RWPE1 (cell line): Measurements from ENCODE around the gene RABGAP1.

Source experiments
- CTCF ChIA-PET: fragments of 350-600 bp; sonication (Branson Sonifier 250); formaldehyde crosslinking; extraction: SDS; loops from one replicate; lab custom pipeline; 2021; lab: Yijun Ruan, JAX
- POLR2A ChIA-PET: fragments of 400-600 bp; formaldehyde crosslinking; extraction: SDS; loops from one replicate; lab custom pipeline; 2020; ENCODE audit warnings: antibody characterized with exemption; ENCODE audit not compliant: low non-redundant PET; lab: Yijun Ruan, JAX
- DNase-seq: peaks from one replicate; pipeline ENCODE4 v3.0.0; 2012; ENCODE audit warnings: low spot score
- H3K27ac ChIP-seq: fragments of 450-650 bp; 2 replicates; pipeline ENCODE4 v1.5.1; 2017
- CTCF ChIP-seq: fragments of 450-650 bp; conservative IDR thresholded peaks from 2 replicates; pipeline ENCODE4 v1.5.1; 2017; ENCODE audit warnings: low read depth, mild to moderate bottlenecking

RABGAP1 gene

DNA sequence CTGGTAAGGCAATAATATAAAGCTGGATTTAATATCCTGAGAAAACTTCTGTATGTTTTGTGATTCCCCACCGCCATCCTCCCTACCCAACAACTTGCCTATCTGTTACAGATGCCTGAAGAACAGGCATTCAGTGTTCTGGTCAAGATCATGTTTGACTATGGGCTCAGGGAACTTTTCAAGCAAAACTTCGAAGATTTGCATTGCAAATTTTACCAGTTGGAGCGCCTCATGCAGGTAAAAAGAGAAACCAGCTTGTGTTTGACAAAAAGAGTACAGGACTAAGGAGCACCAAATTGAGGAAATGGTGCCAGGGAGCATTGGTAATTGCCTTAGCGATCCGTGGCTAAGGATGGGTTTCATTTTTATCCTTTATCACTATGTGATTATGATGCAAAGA, 132.6 kb downstream of the RABGAP1 start:
- no peak overlapping the region for H3K27ac ChIP-seq
- DNase-seq = no peak
- ChIA-PET POLR2A (no interaction called here), CTCF (interaction anchor here (0.6 to 0.9 kb wide), 4 partner anchors 85 to 278 kb away, joined by 3 to 4 read pairs (median 3); no protein-coding TSS in a partner anchor)
- TF ChIP-seq CTCF = no peak

- H3K27ac ChIP-seq = no peak overlapping the region
- no peak for TF ChIP-seq CTCF
- DNase-seq = no peak
- POLR2A ChIA-PET = no interaction called here
- CTCF ChIA-PET = interaction anchor here (0.6 to 0.9 kb wide), 6 partner anchors 40 to 280 kb away, joined by 3 to 7 read pairs (median 3); no protein-coding TSS in a partner anchor
Measured at GRCh38 chr9:123073991-123074422, 133.2 kb downstream of the RABGAP1 start.

DNA sequence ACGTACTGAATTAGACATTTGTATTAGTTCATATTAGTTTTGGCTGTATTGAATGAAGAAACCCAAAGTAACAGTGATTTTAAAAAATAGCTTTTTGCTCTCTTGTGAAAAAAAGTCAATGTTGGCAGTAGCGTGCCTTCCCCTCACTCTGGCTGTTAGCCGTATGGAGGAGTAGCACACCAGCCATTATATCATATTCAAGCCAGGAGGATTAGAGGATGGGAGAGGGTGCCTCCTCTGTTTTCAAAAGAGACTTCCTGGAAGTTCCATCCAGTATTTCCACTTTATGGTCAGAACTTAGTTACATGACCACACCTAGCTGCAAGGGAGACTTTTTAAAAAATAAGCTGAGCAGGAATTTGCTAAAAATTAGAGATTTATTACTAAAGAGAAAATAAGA, 133.8 kb downstream of the RABGAP1 start:
- ChIA-PET POLR2A (no interaction called here), CTCF (interaction anchor here (0.7 kb wide), 1 partner anchor 41 kb away, joined by 3 read pairs; no protein-coding TSS in a partner anchor)
- DNase-seq = no peak
- no peak for TF ChIP-seq CTCF
- no peak overlapping the region for H3K27ac ChIP-seq

DNA sequence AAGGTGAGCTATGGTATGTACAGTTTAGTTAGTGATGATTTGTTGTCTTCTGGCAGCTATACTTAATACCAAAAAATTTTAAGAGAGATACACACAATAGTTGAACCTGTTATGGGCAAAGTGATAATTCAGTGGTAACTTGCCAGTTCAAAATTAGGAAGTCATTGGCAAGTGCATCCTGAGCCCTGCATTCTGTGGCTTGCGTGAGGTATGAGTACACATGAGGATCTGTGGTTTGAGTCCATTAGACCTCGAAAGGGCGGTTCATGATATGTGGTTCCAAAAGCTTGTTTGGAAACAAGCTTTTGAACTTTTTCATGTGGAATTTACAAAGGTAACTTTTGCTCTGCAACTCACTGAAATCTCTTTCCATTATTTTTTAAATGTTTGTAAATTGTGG, 139.6 kb downstream of the RABGAP1 start:
- no peak overlapping the region for H3K27ac ChIP-seq
- ChIA-PET POLR2A (no interaction called here), CTCF (interaction anchor here (3.0 kb wide), 1 partner anchor 269 kb away, joined by 16 read pairs; no protein-coding TSS in a partner anchor)
- no peak for DNase-seq
- no peak for TF ChIP-seq CTCF

- ChIA-PET CTCF (interaction anchor here (0.6 to 1.8 kb wide), 5 partner anchors 81 to 1004 kb away, joined by 3 to 10 read pairs (median 3); no protein-coding TSS in a partner anchor), POLR2A (no interaction called here)
- DNase-seq = peak; percentile 34
- no peak overlapping the region for H3K27ac ChIP-seq
- peak; percentile 56 for TF ChIP-seq CTCF
Measured at GRCh38 chr9:123081824-123082223, 141.0 kb downstream of the RABGAP1 start.

- no peak for TF ChIP-seq CTCF
- DNase-seq = no peak
- ChIA-PET POLR2A (no interaction called here), CTCF (interaction anchor here (1.8 kb wide), 1 partner anchor 266 kb away, joined by 10 read pairs; no protein-coding TSS in a partner anchor)
- no peak overlapping the region for H3K27ac ChIP-seq
Measured at GRCh38 chr9:123083680-123084079, 142.9 kb downstream of the RABGAP1 start.
